Measurements from ENCODE around the gene APOBEC4. TPM values are rescaled to one million over a fixed set of nuclear protein-coding genes. Genes with fewer than 3 reads are reported as not detected.

APOBEC4 gene
- total and polyA plus RNA-seq, 2 of the 8 experiments (the other 6 are each of a cell fraction or from before 2014, with no cell fraction given): not detected

GRCh38 chr1:183600634-183601033 lies 52.5 kb downstream of the APOBEC4 start:
- Histone ChIP-seq H4K20me1 (replicated peaks in 1 of 2; ENCODE audit: control insufficient read depth in 1 of 2, insufficient read depth in 2 of 2, low read length in 2 of 2) (no peaks in the 10 kb centered on the region), H4K91ac (replicated peaks; ENCODE audit: insufficient read length, low read length) (no peak overlapping the region), H2BK15ac (ENCODE audit: low read length) (no peak overlapping the region), H3K36me3 (ENCODE audit: control insufficient read depth in 2 of 4, insufficient read depth in 4 of 4, low read length in 3 of 4) (no peaks in the 10 kb centered on the region), H2AFZ (ENCODE audit: low read length) (no peak overlapping the region), H2BK120ac (replicated peaks; ENCODE audit: low read depth, low read length) (no peak overlapping the region), H2BK12ac (ENCODE audit: low read depth, low read length) (no peak overlapping the region; the same call in 1 of the 2 replicates), H4K8ac (ENCODE audit: extremely low read depth, insufficient read depth, low read length) (no peak overlapping the region), H2BK5ac (ENCODE audit: low read depth, low read length) (no peak overlapping the region), H3K4me1 (replicated peaks in 1 of 4; ENCODE audit: control insufficient read depth in 3 of 4, insufficient read depth in 4 of 4, low read length in 3 of 4) (no peaks in the 10 kb centered on the region), H3K4me2 (ENCODE audit: insufficient read depth in 1 of 2, low read depth in 2 of 2, low read length in 2 of 2) (no peak overlapping the region), H3K79me1 (ENCODE audit: low read depth, low read length) (no peaks in the 10 kb centered on the region), H3K9me3 (ENCODE audit: insufficient read depth in 2 of 2, low read depth in 1 of 2, low read length in 1 of 2) (no peaks in the 10 kb centered on the region), H3K23me2 (ENCODE audit: low read depth, low read length) (no peaks in the 10 kb centered on the region), H3K27me3 (replicated peaks in 1 of 4; ENCODE audit: control insufficient read depth in 3 of 4, extremely low read depth in 1 of 4, insufficient read depth in 3 of 4, low read length in 3 of 4) (no peaks in the 10 kb centered on the region; a peak in 1 of 7 replicates), H3K56ac (replicated peaks; ENCODE audit: insufficient read length, low read depth, low read length) (no peak overlapping the region), H3K9ac (replicated peaks in 1 of 4; ENCODE audit: extremely low read depth in 1 of 4, low read depth in 3 of 4, low read length in 3 of 4) (no peak overlapping the region), H3K4ac (replicated peaks; ENCODE audit: insufficient read length, low read depth, low read length) (no peak overlapping the region), H3K23ac (ENCODE audit: insufficient read length) (no peak overlapping the region), H3K79me2 (ENCODE audit: control insufficient read depth in 1 of 2, insufficient read depth in 2 of 2, low read length in 2 of 2) (no peaks in the 10 kb centered on the region), H4K5ac (ENCODE audit: insufficient read length, low read depth, low read length) (no peak overlapping the region), H2BK20ac (ENCODE audit: low read length) (no peak overlapping the region), H3K14ac (ENCODE audit: insufficient read length) (no peak overlapping the region), H3K27ac (ENCODE audit: low read depth, low read length) (no peak overlapping the region), H2AK5ac (ENCODE audit: low read depth, low read length) (no peak overlapping the region), H3K4me3 (ENCODE audit: extremely low read depth in 1 of 4, insufficient read depth in 2 of 4, low read depth in 3 of 4, low read length in 4 of 4) (no peak overlapping the region), H3K18ac (ENCODE audit: extremely low read depth, low read length) (no peak overlapping the region)
- CTCF ChIA-PET (ENCODE audit: partially characterized antibody): interaction anchor here (0.9 to 1.8 kb wide), 3 partner anchors 10 to 23 kb away, joined by 3 to 6 read pairs (median 6); partner anchors contain the start of gene NCF2
- DNase-seq (ENCODE audit: low read depth in 1 of 2, low spot score in 2 of 2) (no peak), FAIRE-seq (no peak)
- TF ChIP-seq TAF7 (optimal IDR thresholded peaks at IDR 0.05; ENCODE audit: borderline replicate concordance, low read depth, low read length) (no peak), BRCA1 (IDR thresholded peaks at IDR 0.05; ENCODE audit: low read depth, low read length) (no peak), EGR1 (IDR thresholded peaks at IDR 0.05; ENCODE audit: borderline replicate concordance, low read depth, low read length) (no peak), SP4 (IDR thresholded peaks at IDR 0.05; ENCODE audit: low read length) (no peak), HDAC6 (IDR thresholded peaks at IDR 0.05; ENCODE audit: low read depth, low read length) (no peak), JUND (IDR thresholded peaks at IDR 0.05; ENCODE audit: low read length) (no peak), CTBP2 (IDR thresholded peaks at IDR 0.05; ENCODE audit: borderline replicate concordance, insufficient read depth, insufficient read length, low read length) (no peak), POLR2A (IDR thresholded peaks at IDR 0.05; ENCODE audit: control extremely low read depth in 1 of 2, low read depth in 2 of 2, low read length in 2 of 2) (no peak), ASH2L (IDR thresholded peaks at IDR 0.05; ENCODE audit: low read length) (no peak), RFX5 (IDR thresholded peaks at IDR 0.05; ENCODE audit: borderline replicate concordance, low read depth, low read length) (no peak), KDM4A (IDR thresholded peaks at IDR 0.05; ENCODE audit: low read depth, low read length, severe bottlenecking) (no peak), YY1 (IDR thresholded peaks at IDR 0.05; ENCODE audit: low read depth, low read length) (no peak), PHF8 (conservative IDR thresholded peaks at IDR 0.05; ENCODE audit: low read depth, low read length) (no peak), NRF1 (IDR thresholded peaks at IDR 0.05; ENCODE audit: low read depth, low read length) (no peak), EP300 (IDR thresholded peaks at IDR 0.05; ENCODE audit: borderline replicate concordance in 1 of 2, low read depth in 2 of 2, low read length in 2 of 2) (no peak)
- POLR2A ChIA-PET (ENCODE audit: partially characterized antibody): interaction anchor here (1.3 kb wide), 1 partner anchor 9 kb away, joined by 3 read pairs; no protein-coding TSS in a partner anchor
- WGBS, 2 experiments (ENCODE audit: extremely low coverage in 1 of 2, insufficient coverage in 1 of 2, insufficient read length in 1 of 2, insufficient replicate concordance in 2 of 2, low coverage in 1 of 2, low lambda C conversion rate in 2 of 2, missing lambda C conversion rate in 1 of 2): 97% methylated on average over 3 of the region's 3 CpGs; no CpG with 5 or more reads in 1 of the 2 experiments
